ENCODE results near the gene TMEM167A. TPM values are rescaled to one million over a fixed set of nuclear protein-coding genes. Genes with fewer than 3 reads are reported as not detected.
"Not testable (repeated sequence)": the region's sequence is repeated elsewhere in the genome, so short reads cannot be mapped to it uniquely, and the experiment has no call there.

The TMEM167A gene
- total RNA-seq, 1 donor from 2014 or later, result 72.7 TPM

DNA sequence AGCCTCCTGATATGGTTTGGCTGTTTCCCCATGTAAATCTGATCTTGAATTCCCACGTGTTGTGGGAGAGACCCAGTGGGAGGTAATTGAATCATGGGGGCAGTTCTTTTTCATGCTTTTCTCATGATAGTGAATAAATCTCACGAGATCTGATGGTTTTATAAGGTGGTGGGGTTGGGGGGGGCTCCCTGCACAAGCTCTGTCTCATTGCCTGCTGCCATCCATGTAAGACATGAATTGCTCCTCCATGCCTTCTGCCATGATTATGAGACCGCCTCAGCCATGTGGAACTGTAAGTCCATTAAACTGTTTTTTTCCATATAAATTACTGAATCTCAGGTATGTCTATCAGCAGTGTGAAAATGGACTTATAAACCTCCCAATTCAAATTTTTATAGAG is 13.0 kb upstream of the TMEM167A start:
- no peak for DNase-seq (ENCODE audit: low read depth)

DNA sequence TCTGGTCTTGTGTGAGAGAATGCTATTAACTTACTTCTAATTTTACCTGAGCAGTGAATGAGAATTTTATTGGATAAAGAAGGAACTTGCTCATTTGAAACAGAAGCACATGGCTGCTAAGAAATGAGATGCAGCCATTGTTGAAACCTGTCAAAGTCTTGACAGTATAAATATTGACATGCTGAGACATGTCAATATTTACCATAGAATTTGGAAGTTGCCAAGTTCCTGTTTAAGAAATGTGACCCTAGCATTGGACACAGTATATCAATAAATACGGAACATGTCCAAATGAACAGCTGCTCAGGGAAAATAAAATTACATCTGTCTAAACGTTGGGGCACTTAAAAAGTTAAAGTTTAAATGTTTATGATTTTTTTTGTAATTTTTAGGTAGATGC is 7.9 kb upstream of the TMEM167A start:
- DNase-seq (ENCODE audit: low read depth), result no peak

DNA sequence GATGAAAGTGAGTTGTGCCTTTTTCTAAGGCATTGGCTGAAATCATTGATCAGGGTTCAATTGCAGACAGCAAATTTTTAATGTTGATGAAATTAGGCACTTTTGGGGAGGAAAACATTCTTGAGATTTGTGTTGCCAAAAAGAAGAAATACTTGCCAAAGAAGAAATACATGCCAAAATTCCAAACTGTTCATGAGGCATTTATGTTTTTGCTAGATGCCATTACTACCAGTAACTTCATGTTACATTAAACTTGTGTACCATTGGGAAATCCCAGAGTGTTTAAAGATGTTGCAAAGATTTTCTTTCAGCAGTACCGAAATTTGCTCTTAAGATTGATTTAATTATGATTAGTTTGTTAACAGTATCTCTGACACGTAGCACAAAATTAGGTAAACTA is 7.1 kb upstream of the TMEM167A start:
- DNase-seq (ENCODE audit: low read depth), result no peak

DNA sequence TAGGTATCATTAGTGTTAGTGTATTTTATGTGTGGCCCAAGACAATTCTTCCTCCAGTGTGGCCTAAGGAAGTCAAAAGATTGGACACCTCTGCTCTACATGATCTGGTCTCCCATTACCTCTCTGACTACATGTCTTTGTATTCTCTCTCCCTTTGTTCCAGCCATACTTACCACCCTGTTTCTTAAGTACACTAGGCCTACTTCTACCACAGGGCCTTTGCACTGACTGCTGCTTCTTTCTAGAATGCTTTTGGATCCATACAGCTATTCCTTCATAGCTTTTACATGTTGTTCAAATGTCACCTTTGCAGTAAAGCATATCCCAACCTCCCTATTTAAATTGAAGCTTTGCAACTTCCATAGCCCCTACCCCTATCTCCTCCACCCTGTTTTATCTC is 5.6 kb upstream of the TMEM167A start:
- no peak for DNase-seq (ENCODE audit: low read depth)

DNA sequence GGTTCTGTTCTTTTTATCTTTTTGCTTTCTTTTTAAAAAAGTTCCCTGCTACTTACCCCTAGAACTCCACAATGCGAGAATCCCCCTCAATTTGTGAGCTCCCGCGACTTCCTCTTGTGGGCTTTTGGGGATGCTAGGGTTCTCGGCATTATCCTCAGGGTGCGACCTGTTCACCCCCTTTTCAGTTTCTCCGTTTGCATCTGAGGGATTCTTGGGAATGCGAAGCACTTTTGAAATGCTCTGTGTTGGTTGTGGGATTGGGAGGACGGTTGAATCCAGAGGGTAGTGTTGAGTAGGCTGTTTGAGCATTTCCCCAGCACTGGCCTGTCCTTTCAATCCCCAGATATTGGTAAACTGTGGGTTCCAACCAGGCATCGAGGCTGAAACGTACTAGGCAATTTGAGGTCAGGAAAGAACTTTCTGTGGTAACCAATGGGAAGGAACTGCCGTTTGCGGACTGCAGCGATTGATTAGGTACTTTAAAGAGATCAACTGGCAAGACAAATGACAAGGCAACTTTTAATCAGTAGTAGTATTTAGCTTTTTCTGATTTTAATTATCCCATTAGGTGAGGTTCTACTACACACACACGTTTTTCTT is 568 bp upstream of the TMEM167A start:
- no peak for DNase-seq (ENCODE audit: low read depth)

DNA sequence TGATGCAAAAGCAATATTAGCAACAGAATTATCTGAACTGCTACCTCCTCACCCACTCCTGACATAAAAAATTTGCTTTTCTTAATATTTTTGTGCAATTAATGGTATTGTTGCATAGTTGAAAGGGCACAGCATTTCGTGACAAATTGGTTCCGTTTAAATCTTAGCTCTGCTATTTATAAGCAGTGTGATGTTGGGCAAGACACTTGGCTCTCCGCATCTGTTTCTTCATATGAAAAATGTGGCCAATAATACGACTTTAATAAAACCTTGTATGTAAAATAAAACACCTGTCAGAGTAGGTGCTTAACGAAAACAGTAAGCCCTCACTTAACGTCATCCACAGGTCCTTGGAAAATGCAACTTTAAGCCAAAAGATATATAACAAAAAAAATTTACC is 4.2 kb downstream of the TMEM167A start:
- no peak for DNase-seq (ENCODE audit: low read depth)

DNA sequence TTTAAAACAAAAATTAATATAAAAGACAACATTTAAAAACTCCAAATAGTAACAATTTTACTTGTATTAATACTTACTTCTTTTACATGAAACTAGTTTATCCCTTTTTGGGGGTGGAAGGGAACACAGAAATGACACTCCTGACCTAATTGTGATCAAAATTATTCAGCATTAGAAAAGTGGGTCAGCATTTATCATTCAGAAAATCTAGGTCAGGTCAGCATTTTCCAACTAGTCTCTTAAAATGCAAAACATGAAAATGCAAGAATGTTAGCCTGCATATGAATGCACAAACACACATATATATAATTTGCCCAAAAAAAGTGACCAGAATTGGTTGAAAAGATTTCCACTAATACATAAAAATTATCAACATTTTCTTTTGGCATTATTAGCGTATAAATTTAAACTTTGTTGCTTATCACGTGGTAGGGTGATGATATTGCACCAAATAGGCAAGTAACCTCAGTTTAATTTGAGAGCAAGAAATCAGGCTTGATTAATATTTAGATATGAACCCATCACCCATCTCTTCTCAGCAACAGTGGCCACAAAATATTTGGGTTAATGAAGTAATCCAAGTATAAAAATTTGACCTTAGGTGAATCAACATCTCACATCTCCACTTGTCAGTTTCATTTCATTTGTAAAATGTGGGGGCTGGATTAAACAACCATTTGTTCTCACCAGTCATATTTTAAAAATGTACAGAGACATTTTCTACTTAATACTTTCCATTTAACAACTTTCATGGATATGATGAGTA is 5.7 kb downstream of the TMEM167A start:
- DNase-seq (ENCODE audit: low read depth), result no peak

DNA sequence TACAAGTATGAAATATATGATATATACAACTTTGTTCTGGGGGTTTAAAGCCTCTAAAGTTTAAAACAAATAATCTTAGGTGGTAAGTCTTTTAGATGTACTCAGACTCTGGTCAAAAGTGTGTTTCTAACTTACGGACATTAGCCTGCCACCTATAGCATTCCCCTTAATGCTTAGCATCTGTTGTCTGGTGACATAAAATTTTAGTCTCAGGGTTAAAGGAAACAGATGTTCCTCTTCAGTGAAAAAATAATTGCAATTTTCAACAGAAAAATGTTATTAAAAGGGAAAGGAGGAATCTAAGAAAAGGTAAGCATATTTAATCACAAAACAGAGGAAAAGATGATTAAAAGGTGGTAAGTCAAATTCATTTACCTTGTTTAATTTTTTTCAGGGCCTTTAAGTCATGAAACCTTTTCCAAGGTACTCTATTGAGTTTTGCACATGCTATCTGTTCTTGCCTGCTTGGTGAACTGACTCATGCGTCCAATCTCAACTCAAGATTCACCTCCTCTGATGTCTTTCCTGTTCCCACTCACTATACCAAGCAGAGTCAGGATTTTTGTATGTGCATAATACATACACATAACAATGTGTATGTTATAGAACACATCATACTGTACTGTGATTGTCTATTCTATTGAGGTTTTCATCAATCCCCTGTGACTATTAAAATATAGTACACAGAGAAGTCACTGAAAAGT is 7.9 kb downstream of the TMEM167A start:
- no peak for DNase-seq (ENCODE audit: low read depth)

DNA sequence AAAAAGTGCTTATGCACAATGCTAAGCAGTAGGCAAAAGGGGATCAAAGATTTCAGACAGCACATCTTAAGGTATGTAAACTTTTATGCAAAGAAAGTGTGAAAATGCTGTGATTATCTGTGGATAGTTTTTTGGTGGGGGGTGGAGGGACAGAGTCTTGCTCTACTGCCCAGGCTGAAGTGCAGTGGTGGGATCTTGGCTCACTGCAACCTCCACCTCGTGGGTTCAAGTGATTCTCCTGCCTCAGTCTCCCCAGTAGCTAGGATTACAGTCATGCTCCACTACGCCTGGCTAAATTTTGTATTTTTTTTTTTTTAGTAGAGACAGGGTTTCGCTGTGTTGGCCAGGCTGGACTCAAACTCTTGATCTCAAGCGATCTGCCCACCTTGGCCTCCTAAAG is 9.8 kb downstream of the TMEM167A start:
- not testable (repeated sequence) for DNase-seq (ENCODE audit: low read depth)

DNA sequence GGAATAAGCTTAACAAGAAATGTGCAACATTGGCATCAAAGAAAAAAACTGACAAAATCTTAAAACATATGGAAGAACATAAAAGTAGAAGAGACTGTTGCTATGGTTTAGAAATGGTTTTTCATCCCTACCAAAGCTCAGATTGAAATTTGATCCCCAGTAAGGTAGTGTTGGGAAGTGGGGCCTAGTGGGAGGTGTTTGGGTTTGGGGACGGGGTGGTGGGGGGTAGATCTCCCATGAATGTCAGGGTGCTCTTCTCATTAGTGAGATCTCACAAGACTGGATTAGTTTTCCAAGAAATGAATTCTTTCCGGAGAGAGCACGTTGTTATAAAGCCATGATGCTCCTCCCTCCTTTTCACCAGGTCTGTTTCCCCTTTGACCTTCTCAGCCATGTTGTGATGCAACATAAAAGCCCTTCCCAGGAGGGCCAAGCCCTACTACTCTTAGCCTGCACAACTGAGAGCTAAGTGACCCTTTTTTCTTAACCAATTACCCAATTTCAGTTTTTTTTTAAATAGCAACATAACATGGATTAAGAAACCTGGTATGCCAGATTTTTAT is 10.6 kb downstream of the TMEM167A start:
- DNase-seq (ENCODE audit: low read depth), result no peak

DNA sequence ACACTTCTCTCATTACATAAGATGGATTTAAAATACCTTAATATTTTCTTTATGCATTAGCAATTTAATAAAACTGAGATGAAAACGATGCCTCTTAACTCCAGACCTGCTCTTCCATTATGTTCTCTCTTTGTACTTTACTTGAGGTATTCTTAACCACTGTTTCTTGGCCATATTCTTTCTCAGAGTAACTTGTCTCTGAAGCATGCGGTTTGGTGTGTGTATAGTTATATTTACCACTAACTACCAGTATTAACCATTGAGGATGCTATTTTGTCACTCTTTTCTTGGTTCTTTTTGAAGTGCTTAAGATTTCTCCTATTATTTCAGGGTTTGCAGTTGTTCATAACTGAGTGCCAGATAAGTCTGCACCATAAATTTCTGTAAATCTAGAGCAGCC is 17.9 kb downstream of the TMEM167A start:
- no peak for DNase-seq (ENCODE audit: low read depth)

DNA sequence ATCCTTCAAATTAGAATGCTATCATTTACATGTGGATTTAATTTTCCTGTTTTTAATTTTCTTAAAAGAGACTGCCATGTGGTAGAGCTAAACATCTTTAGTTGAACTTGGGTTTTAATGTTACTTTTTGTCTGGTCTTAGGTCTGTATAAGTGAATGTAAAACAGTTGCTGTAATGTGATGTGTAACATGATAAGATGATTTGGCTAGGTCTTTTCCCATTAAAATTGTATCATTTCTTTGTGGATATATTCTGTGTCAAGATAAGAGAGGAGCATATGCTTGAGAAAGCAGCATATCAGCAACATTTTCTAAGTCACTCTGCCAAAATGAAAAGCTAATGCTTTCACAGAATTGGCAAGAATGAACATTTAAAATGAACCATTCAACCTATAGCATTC is 18.5 kb downstream of the TMEM167A start:
- no peak for DNase-seq (ENCODE audit: low read depth)

DNA sequence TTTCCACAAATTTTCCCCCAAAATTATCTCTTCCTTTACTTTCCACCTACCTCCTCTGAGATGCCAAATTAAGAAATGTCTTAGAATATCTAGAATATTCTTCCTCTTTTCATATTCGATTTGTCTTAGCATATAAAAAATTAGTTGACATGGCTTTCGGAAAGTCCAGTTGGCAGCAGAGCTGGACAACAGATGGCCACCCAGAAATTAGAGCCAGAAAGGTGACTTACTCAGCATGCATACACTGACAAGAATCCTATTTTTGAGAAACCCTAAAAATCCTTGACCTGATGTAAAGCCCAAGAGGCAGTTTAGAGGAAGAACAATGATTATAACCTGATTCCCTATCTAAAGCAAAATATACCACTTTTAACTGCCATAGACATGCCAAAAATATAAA is 22.0 kb downstream of the TMEM167A start:
- DNase-seq (ENCODE audit: low read depth), result no peak

DNA sequence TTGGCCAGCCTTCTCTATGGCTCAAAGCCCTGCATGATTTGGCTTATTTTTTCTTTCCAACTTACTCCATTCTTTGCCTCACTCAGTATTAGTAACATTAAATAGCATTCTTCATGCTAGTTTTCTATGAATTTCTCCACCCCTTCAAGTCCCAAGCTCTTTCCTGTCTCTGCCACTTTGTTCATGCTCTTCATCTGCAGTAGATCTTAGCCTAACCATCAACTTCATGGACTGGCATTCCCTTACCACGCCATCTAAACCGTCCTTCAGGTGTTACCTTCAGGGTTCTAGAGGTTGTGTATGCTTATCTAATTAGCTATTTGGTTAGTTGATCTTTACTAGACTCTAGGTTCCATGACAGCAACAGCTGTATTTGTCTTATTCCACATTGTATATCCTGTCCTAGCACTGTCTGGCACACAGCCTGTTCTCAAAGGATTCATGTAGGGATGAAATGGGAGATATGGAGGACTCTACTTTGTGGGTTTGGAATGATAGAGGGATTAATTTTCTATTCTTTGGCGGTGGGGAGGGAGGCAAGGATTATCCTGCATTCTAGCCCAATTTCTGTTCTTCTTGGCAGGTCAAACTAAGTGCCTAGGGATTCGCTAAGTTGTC is 26.4 kb downstream of the TMEM167A start:
- peak; percentile 9 for DNase-seq (ENCODE audit: low read depth)

DNA sequence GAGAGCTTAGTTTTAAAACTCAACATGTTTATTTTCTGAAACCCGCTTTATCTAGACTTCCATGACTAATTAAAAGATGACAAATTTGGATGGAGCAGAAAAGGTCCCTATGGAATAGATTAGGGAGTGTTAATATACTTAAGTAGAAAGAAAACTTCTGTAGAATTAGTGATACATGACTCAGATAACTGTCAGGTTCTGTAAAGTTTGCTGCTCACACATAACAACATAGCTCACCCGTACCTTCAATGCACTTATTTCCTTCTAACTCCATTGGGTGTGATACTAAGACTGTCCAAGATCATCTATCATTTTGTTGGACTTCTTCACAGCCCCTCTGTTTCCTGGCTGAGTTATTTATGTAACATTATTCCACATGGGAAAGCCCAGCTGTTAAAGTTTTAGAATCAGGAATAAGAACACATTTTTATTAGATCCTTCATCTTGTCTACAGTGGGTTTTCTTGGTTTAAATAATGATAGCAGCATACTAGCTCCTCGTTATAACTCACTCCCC is 27.8 kb downstream of the TMEM167A start:
- DNase-seq (ENCODE audit: low read depth), result no peak

DNA sequence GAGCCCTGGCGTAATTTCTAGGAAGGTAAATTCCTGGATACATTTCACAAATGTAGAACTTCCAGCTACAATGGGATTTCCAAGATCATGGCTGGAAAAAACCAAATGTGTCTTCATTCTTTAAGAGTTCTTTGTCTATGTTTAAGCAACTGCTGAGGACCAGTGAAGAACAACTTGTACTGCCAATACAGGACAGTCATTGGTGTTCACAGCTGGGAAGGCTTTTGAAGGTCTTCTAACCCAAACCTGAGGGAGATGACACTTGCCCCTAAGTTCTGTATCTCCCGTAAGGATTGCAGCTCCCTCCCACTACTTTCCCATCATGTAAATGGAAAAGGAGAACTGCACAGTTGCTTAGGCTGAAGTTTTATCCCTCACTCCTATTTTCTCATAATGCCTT is 28.4 kb downstream of the TMEM167A start:
- no peak for DNase-seq (ENCODE audit: low read depth)

DNA sequence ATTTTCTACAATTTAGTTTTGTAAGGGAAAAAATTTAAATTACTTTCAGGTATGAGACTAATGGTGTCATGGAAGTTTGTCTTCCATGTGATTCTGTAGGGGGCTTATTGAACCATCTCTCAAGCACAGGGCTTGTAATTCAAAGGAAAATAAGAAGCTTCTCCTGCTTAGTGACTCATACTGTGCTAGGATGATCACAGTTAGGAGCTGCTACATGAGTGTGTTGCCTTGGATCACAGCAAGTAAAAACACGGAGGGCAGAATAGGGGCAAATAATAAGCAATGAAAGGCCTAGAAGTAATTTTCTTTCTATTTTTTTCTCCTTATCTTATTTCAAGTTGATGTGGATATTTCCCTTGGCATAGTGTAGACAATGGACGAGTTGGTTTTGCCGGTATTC is 28.9 kb downstream of the TMEM167A start:
- no peak for DNase-seq (ENCODE audit: low read depth)

DNA sequence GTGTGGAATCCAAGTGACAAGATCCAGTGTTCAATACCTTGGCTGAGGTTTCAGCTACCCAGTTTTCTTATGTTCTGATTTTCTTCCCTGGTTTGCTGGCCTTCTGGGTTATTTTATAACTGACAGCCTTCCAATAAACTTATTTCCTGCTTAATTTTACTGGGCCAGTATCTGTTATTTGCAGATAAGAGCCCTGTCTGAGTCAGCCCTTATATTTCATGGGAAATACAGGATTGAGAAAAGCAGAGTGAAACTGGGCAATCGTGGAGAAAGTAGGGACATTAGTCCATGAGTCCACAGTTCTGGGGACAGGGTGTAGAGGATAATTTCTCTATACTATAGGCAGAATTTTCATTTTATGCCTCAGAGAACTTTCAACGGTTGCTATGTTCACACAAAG is 32.3 kb downstream of the TMEM167A start:
- DNase-seq (ENCODE audit: low read depth), result no peak

DNA sequence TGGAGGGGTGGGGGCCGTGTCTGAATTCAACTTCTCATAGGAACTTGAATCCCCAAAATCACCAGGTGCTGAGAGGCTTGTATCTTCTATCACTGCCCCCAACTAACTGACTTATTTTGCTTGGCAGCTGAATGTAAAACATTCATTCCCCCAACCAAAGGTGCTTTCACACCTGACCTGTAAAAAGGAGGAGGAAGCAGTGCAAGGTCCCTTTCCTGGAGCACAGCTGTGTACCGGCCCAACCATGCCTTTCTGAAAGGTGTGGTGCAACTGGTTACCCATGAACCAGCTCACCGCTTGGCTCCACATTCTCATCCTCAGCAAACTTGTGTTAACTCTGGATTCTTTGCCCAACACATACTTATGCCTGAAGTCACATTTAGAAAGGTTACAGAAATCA is 34.7 kb downstream of the TMEM167A start:
- DNase-seq (ENCODE audit: low read depth), result no peak

DNA sequence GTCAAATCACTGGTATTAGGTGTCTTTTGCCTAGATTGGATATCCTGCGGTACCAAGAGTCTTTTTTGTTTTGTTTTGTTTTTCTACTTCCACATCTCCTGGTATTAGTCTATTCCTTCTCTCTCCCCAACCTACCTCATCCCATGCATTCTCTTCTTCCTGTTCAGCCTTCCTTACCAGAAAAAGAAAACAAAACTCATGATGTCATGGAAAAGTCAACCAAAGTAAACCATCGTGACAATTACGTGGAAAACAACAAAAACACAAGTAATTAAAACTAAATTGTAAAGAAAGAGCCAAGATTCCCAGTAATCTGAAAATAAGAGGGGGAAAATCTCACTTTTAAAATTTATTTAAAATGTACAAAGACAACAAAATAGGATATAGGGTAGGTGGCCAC is 38.3 kb downstream of the TMEM167A start:
- DNase-seq (ENCODE audit: low read depth), result no peak

DNA sequence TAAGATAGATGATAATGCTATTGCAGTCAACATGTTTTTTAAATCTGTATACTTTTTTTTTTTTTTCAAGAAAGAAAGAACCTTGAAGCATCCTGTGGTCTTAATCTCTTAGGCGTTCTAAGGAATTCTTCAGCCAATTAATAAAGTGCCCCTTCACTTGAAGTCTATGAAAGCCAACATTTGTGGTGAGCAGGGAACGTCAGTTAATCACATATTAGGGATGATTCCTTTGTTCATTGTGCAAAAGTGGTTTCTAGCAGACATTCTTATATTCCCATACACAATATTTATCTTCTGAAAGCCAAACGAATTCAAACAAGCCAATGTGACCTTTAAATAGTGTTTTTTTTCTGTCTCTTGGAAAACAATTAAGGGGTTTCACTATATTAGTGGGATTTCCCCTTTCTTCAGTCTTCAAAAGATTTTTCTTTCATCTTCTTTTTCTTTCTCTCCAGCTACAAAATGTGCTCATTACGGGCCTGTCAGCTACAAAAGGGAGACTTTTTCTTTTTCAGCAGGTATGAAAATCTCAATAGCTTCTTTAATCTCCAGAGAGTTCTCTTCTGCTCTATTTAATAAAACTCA is 40.1 kb downstream of the TMEM167A start:
- DNase-seq (ENCODE audit: low read depth), result no peak
